NAMALWA (cell line): ENCODE data around the gene HORMAD2.
"Not testable (repeated sequence)": the region's sequence is repeated elsewhere in the genome, so short reads cannot be mapped to it uniquely, and the experiment has no call there.

Experiments
- DNase-seq: peaks from one replicate; pipeline ENCODE4 v3.0.0-alpha.2; 2015; ENCODE audit warnings: low spot score

Gene HORMAD2

GRCh38 chr22:30210235-30210909 lies 130.1 kb downstream of the HORMAD2 start:
- DNase-seq = no peak

- DNase-seq = no peak
Observed at GRCh38 chr22:30211124-30211820, 131.0 kb downstream of the HORMAD2 start.

GRCh38 chr22:30212363-30212995 lies 132.2 kb downstream of the HORMAD2 start:
- DNase-seq = no peak

- DNase-seq = no peak
Observed at GRCh38 chr22:30212996-30213441, 132.8 kb downstream of the HORMAD2 start.

GRCh38 chr22:30214703-30215407 lies 134.6 kb downstream of the HORMAD2 start:
- no peak for DNase-seq

- not testable (repeated sequence) for DNase-seq
Observed at GRCh38 chr22:30216272-30216671, 136.0 kb downstream of the HORMAD2 start.

GRCh38 chr22:30216710-30217109 lies 136.4 kb downstream of the HORMAD2 start:
- DNase-seq = no peak

GRCh38 chr22:30217698-30218560 lies 137.7 kb downstream of the HORMAD2 start:
- DNase-seq = no peak

GRCh38 chr22:30219049-30219654 lies 138.9 kb downstream of the HORMAD2 start:
- DNase-seq = no peak

- DNase-seq = no peak
Observed at GRCh38 chr22:30219668-30220278, 139.5 kb downstream of the HORMAD2 start.

- DNase-seq = no peak
Observed at GRCh38 chr22:30220338-30221012, 140.2 kb downstream of the HORMAD2 start.

GRCh38 chr22:30221121-30221992 lies 141.1 kb downstream of the HORMAD2 start:
- DNase-seq = no peak

- DNase-seq = no peak
Observed at GRCh38 chr22:30222321-30222720, 142.1 kb downstream of the HORMAD2 start.

GRCh38 chr22:30223303-30223702 lies 143.0 kb downstream of the HORMAD2 start:
- no peak for DNase-seq

- DNase-seq = no peak
Observed at GRCh38 chr22:30224161-30224857, 144.0 kb downstream of the HORMAD2 start.

- no peak for DNase-seq
Observed at GRCh38 chr22:30225220-30225927, 145.1 kb downstream of the HORMAD2 start.

GRCh38 chr22:30226192-30226832 lies 146.0 kb downstream of the HORMAD2 start:
- DNase-seq = no peak
